ENCODE data around the gene RRP1. TPM values are rescaled to one million over a fixed set of nuclear protein-coding genes. Genes with fewer than 3 reads are reported as not detected.

The RRP1 gene
- total and polyA plus RNA-seq, 2 of the 13 experiments (the other 11 are each of a cell fraction or from before 2014, with no cell fraction given): 20.1 to 35.1 TPM

GRCh38 chr21:43789276-43790009 lies at the start of gene RRP1 (continued):
- no peak for TF ChIP-seq SATB2 (CRISPR knock-in tag; IDR thresholded peaks at IDR 0.05)
- no peak for TF ChIP-seq SKIL (CRISPR knock-in tag; IDR thresholded peaks at IDR 0.05; ENCODE audit: borderline replicate concordance)
- no peak for TF ChIP-seq SRSF4 (IDR thresholded peaks at IDR 0.05; ENCODE audit: low read depth, low read length, poor library complexity, severe bottlenecking)
- TF ChIP-seq ZNF414 (CRISPR knock-in tag; IDR thresholded peaks at IDR 0.05): peak; percentile 83
- TF ChIP-seq TP53 (CRISPR knock-in tag; conservative IDR thresholded peaks at IDR 0.05): no peak
- no peak for TF ChIP-seq ARID3A (IDR thresholded peaks at IDR 0.05; ENCODE audit: low read depth, low read length)
- TF ChIP-seq GPBP1L1 (CRISPR knock-in tag; IDR thresholded peaks at IDR 0.05): no peak
- peak; percentile 65; the same call in 1 of the 2 replicates for TF ChIP-seq REPIN1 (CRISPR knock-in tag; IDR thresholded peaks at IDR 0.05; ENCODE audit: borderline replicate concordance, low read depth)
- TF ChIP-seq ZNF709 (CRISPR knock-in tag; IDR thresholded peaks at IDR 0.05): peak; percentile 24; the same call in 1 of the 2 replicates
- TF ChIP-seq GMEB1 (CRISPR knock-in tag; IDR thresholded peaks at IDR 0.05; ENCODE audit: borderline replicate concordance): peak; percentile 66; the same call in 1 of the 2 replicates
- peak; percentile 77 for TF ChIP-seq SRF (IDR thresholded peaks at IDR 0.05; ENCODE audit: low read depth, low read length)
- TF ChIP-seq MYNN (CRISPR knock-in tag; IDR thresholded peaks at IDR 0.05; ENCODE audit: low read depth): no peak
- TF ChIP-seq ZNF891 (CRISPR knock-in tag; IDR thresholded peaks at IDR 0.05): no peak
- no peak for TF ChIP-seq ZNF740 (CRISPR knock-in tag; IDR thresholded peaks at IDR 0.05)
- TF ChIP-seq ATRX (CRISPR knock-in tag; IDR thresholded peaks at IDR 0.05; ENCODE audit: borderline replicate concordance): no peak
- no peak; the same call in 1 of the 2 replicates for TF ChIP-seq CREB3 (CRISPR knock-in tag; IDR thresholded peaks at IDR 0.05)
- peak; percentile 90; the same call in 1 of the 2 replicates for TF ChIP-seq ZNF816 (CRISPR knock-in tag; IDR thresholded peaks at IDR 0.05; ENCODE audit: borderline replicate concordance)
- peak; percentile 13; the same call in 1 of the 2 replicates for TF ChIP-seq ETV5 (CRISPR knock-in tag; IDR thresholded peaks at IDR 0.05; ENCODE audit: borderline replicate concordance)
